ENCODE results near the gene ARRDC5.
"Not testable (repeated sequence)": the region's sequence is repeated elsewhere in the genome, so short reads cannot be mapped to it uniquely, and the experiment has no call there.

Gene ARRDC5

GRCh38 chr19:4904481-4904880 lies 1.8 kb upstream of the ARRDC5 start:
- no peak overlapping the region for H4K8ac ChIP-seq (ENCODE audit: low read length)
- H3K27me3 ChIP-seq (ENCODE audit: control insufficient read depth in 1 of 2, insufficient read depth in 1 of 2, low read length in 2 of 2), result peaks cover 0 to 3% of the 10 kb centered on the region in 2 experiments
- no peak overlapping the region for H3K9ac ChIP-seq (ENCODE audit: low read length)
- H3K4ac ChIP-seq (ENCODE audit: low read depth in 1 of 2, low read length in 2 of 2), result no peak overlapping the region
- H3K79me1 ChIP-seq (replicated peaks; ENCODE audit: low read length, poor library complexity, severe bottlenecking), result no peaks in the 10 kb centered on the region
- H3K4me3 ChIP-seq (ENCODE audit: insufficient read depth in 1 of 2, low read depth in 1 of 2, low read length in 2 of 2), result no peak overlapping the region
- DNase-seq, result no peak
- H3K18ac ChIP-seq (ENCODE audit: low read depth in 1 of 2, low read length in 2 of 2), result no peak overlapping the region
- H2BK12ac ChIP-seq (ENCODE audit: low read length in 2 of 2), result no peak overlapping the region
- no peak overlapping the region for H3K27ac ChIP-seq (ENCODE audit: low read length, poor library complexity, severe bottlenecking)
- no peak overlapping the region for H2AK5ac ChIP-seq (ENCODE audit: low read length, severe bottlenecking)
- no peak overlapping the region for H3K4me2 ChIP-seq (ENCODE audit: low read length, poor library complexity, severe bottlenecking)
- H3K36me3 ChIP-seq (ENCODE audit: control insufficient read depth in 1 of 2, insufficient read depth in 2 of 2, low read depth in 1 of 2, low read length in 2 of 2), result no peaks in the 10 kb centered on the region
- no peak overlapping the region for H2BK120ac ChIP-seq (ENCODE audit: low read depth, low read length)
- no peak overlapping the region for H2BK15ac ChIP-seq (ENCODE audit: low read depth, poor library complexity, severe bottlenecking)
- H3K4me1 ChIP-seq (ENCODE audit: control insufficient read depth, insufficient read depth, low read depth, low read length), result peaks cover 14% of the 10 kb centered on the region
- H2AFZ ChIP-seq (ENCODE audit: low read depth, low read length), result no peak overlapping the region
- H3K9me3 ChIP-seq (ENCODE audit: control insufficient read depth, low read length), result no peaks in the 10 kb centered on the region
- no peak overlapping the region for H3K14ac ChIP-seq (ENCODE audit: low read length in 2 of 2)
- no peak overlapping the region for H4K91ac ChIP-seq (ENCODE audit: low read length)
- H3K23ac ChIP-seq (ENCODE audit: low read length in 2 of 2), result no peak overlapping the region
- 94% methylated on average over 3 of the region's 3 CpGs for WGBS
- no peak overlapping the region for H2BK5ac ChIP-seq (ENCODE audit: low read depth, low read length, poor library complexity, severe bottlenecking)

GRCh38 chr19:4900879-4901278 lies 1.8 kb downstream of the ARRDC5 start:
- H3K36me3 ChIP-seq (ENCODE audit: control insufficient read depth in 1 of 2, insufficient read depth in 2 of 2, low read depth in 1 of 2, low read length in 2 of 2); H3K4me3 ChIP-seq (ENCODE audit: insufficient read depth in 1 of 2, low read depth in 1 of 2, low read length in 2 of 2); H3K4ac ChIP-seq (ENCODE audit: low read depth in 1 of 2, low read length in 2 of 2); H2AK5ac ChIP-seq (ENCODE audit: low read length, severe bottlenecking); H3K4me1 ChIP-seq (ENCODE audit: control insufficient read depth, insufficient read depth, low read depth, low read length); H2AFZ ChIP-seq (ENCODE audit: low read depth, low read length); H3K27me3 ChIP-seq (ENCODE audit: control insufficient read depth in 1 of 2, insufficient read depth in 1 of 2, low read length in 2 of 2); H3K9ac ChIP-seq (ENCODE audit: low read length); H2BK15ac ChIP-seq (ENCODE audit: low read depth, poor library complexity, severe bottlenecking); H3K18ac ChIP-seq (ENCODE audit: low read depth in 1 of 2, low read length in 2 of 2); H3K4me2 ChIP-seq (ENCODE audit: low read length, poor library complexity, severe bottlenecking); H3K27ac ChIP-seq (ENCODE audit: low read length, poor library complexity, severe bottlenecking); H2BK120ac ChIP-seq (ENCODE audit: low read depth, low read length); H3K9me3 ChIP-seq (ENCODE audit: control insufficient read depth, low read length); H2BK5ac ChIP-seq (ENCODE audit: low read depth, low read length, poor library complexity, severe bottlenecking); H2BK12ac ChIP-seq (ENCODE audit: low read length in 2 of 2); H4K91ac ChIP-seq (ENCODE audit: low read length); H3K79me1 ChIP-seq (replicated peaks; ENCODE audit: low read length, poor library complexity, severe bottlenecking); DNase-seq; H3K14ac ChIP-seq (ENCODE audit: low read length in 2 of 2); H3K23ac ChIP-seq (ENCODE audit: low read length in 2 of 2); H4K8ac ChIP-seq (ENCODE audit: low read length): not testable (repeated sequence)
- WGBS, result 91% methylated on average over 13 of the region's 13 CpGs

GRCh38 chr19:4897146-4897545 lies 5.5 kb downstream of the ARRDC5 start:
- Histone ChIP-seq H3K9ac (ENCODE audit: low read length) (no peak overlapping the region), H4K8ac (ENCODE audit: low read length) (no peak overlapping the region), H3K4ac (ENCODE audit: low read depth in 1 of 2, low read length in 2 of 2) (no peak overlapping the region), H3K27ac (ENCODE audit: low read length, poor library complexity, severe bottlenecking) (no peak overlapping the region), H3K23ac (ENCODE audit: low read length in 2 of 2) (no peak overlapping the region), H3K27me3 (ENCODE audit: control insufficient read depth in 1 of 2, insufficient read depth in 1 of 2, low read length in 2 of 2) (no peaks in the 10 kb centered on the region), H2BK12ac (ENCODE audit: low read length in 2 of 2) (no peak overlapping the region), H3K14ac (ENCODE audit: low read length in 2 of 2) (no peak overlapping the region), H4K91ac (ENCODE audit: low read length) (no peak overlapping the region), H2AK5ac (ENCODE audit: low read length, severe bottlenecking) (no peak overlapping the region), H3K79me1 (replicated peaks; ENCODE audit: low read length, poor library complexity, severe bottlenecking) (no peaks in the 10 kb centered on the region), H3K18ac (ENCODE audit: low read depth in 1 of 2, low read length in 2 of 2) (no peak overlapping the region), H3K9me3 (ENCODE audit: control insufficient read depth, low read length) (no peaks in the 10 kb centered on the region), H3K36me3 (ENCODE audit: control insufficient read depth in 1 of 2, insufficient read depth in 2 of 2, low read depth in 1 of 2, low read length in 2 of 2) (no peaks in the 10 kb centered on the region), H3K4me1 (ENCODE audit: control insufficient read depth, insufficient read depth, low read depth, low read length) (peaks cover 5% of the 10 kb centered on the region), H2AFZ (ENCODE audit: low read depth, low read length) (no peak overlapping the region), H2BK120ac (ENCODE audit: low read depth, low read length) (no peak overlapping the region), H3K4me2 (ENCODE audit: low read length, poor library complexity, severe bottlenecking) (no peak overlapping the region), H3K4me3 (ENCODE audit: insufficient read depth in 1 of 2, low read depth in 1 of 2, low read length in 2 of 2) (no peak overlapping the region), H2BK15ac (ENCODE audit: low read depth, poor library complexity, severe bottlenecking) (no peak overlapping the region), H2BK5ac (ENCODE audit: low read depth, low read length, poor library complexity, severe bottlenecking) (no peak overlapping the region)
- 83% methylated on average over 7 of the region's 7 CpGs for WGBS
- DNase-seq, result no peak

GRCh38 chr19:4896372-4896771 lies 6.3 kb downstream of the ARRDC5 start:
- Histone ChIP-seq H4K8ac (ENCODE audit: low read length) (no peak overlapping the region), H2BK15ac (ENCODE audit: low read depth, poor library complexity, severe bottlenecking) (no peak overlapping the region), H3K27me3 (ENCODE audit: control insufficient read depth in 1 of 2, insufficient read depth in 1 of 2, low read length in 2 of 2) (no peaks in the 10 kb centered on the region), H3K27ac (ENCODE audit: low read length, poor library complexity, severe bottlenecking) (no peak overlapping the region), H3K4me3 (ENCODE audit: insufficient read depth in 1 of 2, low read depth in 1 of 2, low read length in 2 of 2) (no peak overlapping the region), H2BK5ac (ENCODE audit: low read depth, low read length, poor library complexity, severe bottlenecking) (no peak overlapping the region), H3K36me3 (ENCODE audit: control insufficient read depth in 1 of 2, insufficient read depth in 2 of 2, low read depth in 1 of 2, low read length in 2 of 2) (no peaks in the 10 kb centered on the region), H2AFZ (ENCODE audit: low read depth, low read length) (no peak overlapping the region), H3K9me3 (ENCODE audit: control insufficient read depth, low read length) (no peaks in the 10 kb centered on the region), H3K4me2 (ENCODE audit: low read length, poor library complexity, severe bottlenecking) (no peak overlapping the region), H2AK5ac (ENCODE audit: low read length, severe bottlenecking) (no peak overlapping the region), H3K4ac (ENCODE audit: low read depth in 1 of 2, low read length in 2 of 2) (no peak overlapping the region), H3K14ac (ENCODE audit: low read length in 2 of 2) (no peak overlapping the region), H3K23ac (ENCODE audit: low read length in 2 of 2) (no peak overlapping the region), H3K79me1 (replicated peaks; ENCODE audit: low read length, poor library complexity, severe bottlenecking) (no peaks in the 10 kb centered on the region), H2BK12ac (ENCODE audit: low read length in 2 of 2) (no peak overlapping the region), H3K18ac (ENCODE audit: low read depth in 1 of 2, low read length in 2 of 2) (no peak overlapping the region), H2BK120ac (ENCODE audit: low read depth, low read length) (no peak overlapping the region), H3K9ac (ENCODE audit: low read length) (no peak overlapping the region), H4K91ac (ENCODE audit: low read length) (no peak overlapping the region), H3K4me1 (ENCODE audit: control insufficient read depth, insufficient read depth, low read depth, low read length) (peaks cover 5% of the 10 kb centered on the region)
- DNase-seq, result peak; percentile 51
- 46% methylated on average over 2 of the region's 3 CpGs for WGBS
